Measurements from ENCODE around the gene ME1.
"Not testable (repeated sequence)": the region's sequence is repeated elsewhere in the genome, so short reads cannot be mapped to it uniquely, and the experiment has no call there.

The ME1 gene

GRCh38 chr6:83192871-83193746, 237.7 kb downstream of the ME1 start, which contains the start of the genes PGM3 and RWDD2A:
PGM3 (minus strand) TSS chr6:83193265; CDS start chr6:83191012, 2,253 bp downstream.
RWDD2A (plus strand) TSS chr6:83193357; CDS start chr6:83194452, 1,095 bp downstream.
- peak; percentile 52 for DNase-seq (ENCODE audit: low read depth)
- in situ Hi-C loops (cut with HindIII; ENCODE audit: low sequenced_read_pairs), result no loop called here
- H3K4me3 ChIP-seq (ENCODE audit: low read depth, low read length), result peak within 1 kb of the TSS; percentile 90
- no peak for TF ChIP-seq CTCF (IDR thresholded peaks at IDR 0.05; ENCODE audit: low read depth, low read length, missing control alignments)

- in situ Hi-C loops (cut with HindIII; ENCODE audit: low sequenced_read_pairs), result no loop called here
- no peak for DNase-seq (ENCODE audit: low read depth)
- H3K4me3 ChIP-seq (ENCODE audit: low read depth, low read length), result peak overlapping the region; percentile 90
- no peak for TF ChIP-seq CTCF (IDR thresholded peaks at IDR 0.05; ENCODE audit: low read depth, low read length, missing control alignments)
These were observed 238.4 kb downstream of the ME1 start for GRCh38 chr6:83192456-83192855.

- DNase-seq (ENCODE audit: low read depth); in situ Hi-C loops (cut with HindIII; ENCODE audit: low sequenced_read_pairs): not testable (repeated sequence)
- peak overlapping the region; percentile 90 for H3K4me3 ChIP-seq (ENCODE audit: low read depth, low read length)
These were observed 238.9 kb downstream of the ME1 start for GRCh38 chr6:83191974-83192373.

- no peak overlapping the region for H3K4me3 ChIP-seq (ENCODE audit: low read depth, low read length)
- DNase-seq (ENCODE audit: low read depth), result no peak
- TF ChIP-seq CTCF (IDR thresholded peaks at IDR 0.05; ENCODE audit: low read depth, low read length, missing control alignments), result no peak
- in situ Hi-C loops (cut with HindIII; ENCODE audit: low sequenced_read_pairs), result no loop called here
These were observed 240.2 kb downstream of the ME1 start for GRCh38 chr6:83190626-83191025.

GRCh38 chr6:83188501-83188900, 242.3 kb downstream of the ME1 start:
- H3K4me3 ChIP-seq (ENCODE audit: low read depth, low read length), result no peak overlapping the region
- no peak for TF ChIP-seq CTCF (IDR thresholded peaks at IDR 0.05; ENCODE audit: low read depth, low read length, missing control alignments)
- in situ Hi-C loops (cut with HindIII; ENCODE audit: low sequenced_read_pairs), result no loop called here
- no peak for DNase-seq (ENCODE audit: low read depth)

- TF ChIP-seq CTCF (IDR thresholded peaks at IDR 0.05; ENCODE audit: low read depth, low read length, missing control alignments), result no peak
- no peak for DNase-seq (ENCODE audit: low read depth)
- in situ Hi-C loops (cut with HindIII; ENCODE audit: low sequenced_read_pairs), result no loop called here
- no peak overlapping the region for H3K4me3 ChIP-seq (ENCODE audit: low read depth, low read length)
These were observed 245.8 kb downstream of the ME1 start for GRCh38 chr6:83185096-83185495.
